HepG2 (cell line): ENCODE results near the gene TMEM79. TPM values are rescaled to one million over a fixed set of nuclear protein-coding genes. Genes with fewer than 3 reads are reported as not detected.

Experiments used
- CHD4 ChIP-seq: fragments of 200-600 bp; sonication (generic); IDR thresholded peaks from 2 replicates; pipeline ENCODE4 v1.7.0; 2017; ENCODE audit warnings: mild to moderate bottlenecking, low read length, borderline replicate concordance
- ELF1 ChIP-seq: sonication (generic); formaldehyde crosslinking; IDR thresholded peaks from 2 replicates; pipeline ENCODE4 v1.4.0; 2020; ENCODE audit warnings: missing genetic modification reagents
- IRF9 ChIP-seq: sonication (generic); formaldehyde crosslinking; IDR thresholded peaks from 2 replicates; pipeline ENCODE4 v1.8.0; 2022; ENCODE audit warnings: missing genetic modification reagents, mild to moderate bottlenecking, borderline replicate concordance
- KDM1A ChIP-seq: IDR thresholded peaks from 2 replicates; pipeline ENCODE4 v1.6.1; 2016; ENCODE audit warnings: missing compliant biosample characterization
- KMT2B ChIP-seq: IDR thresholded peaks from 2 replicates; pipeline ENCODE4 v1.6.1; 2016; ENCODE audit warnings: missing genetic modification reagents, missing compliant biosample characterization
- NFAT5 ChIP-seq: sonication (generic); formaldehyde crosslinking; IDR thresholded peaks from 2 replicates; pipeline ENCODE4 v1.4.0; 2020; ENCODE audit warnings: missing genetic modification reagents
- PHF21A ChIP-seq: sonication (generic); formaldehyde crosslinking; IDR thresholded peaks from 2 replicates; pipeline ENCODE4 v1.5.0; 2020; ENCODE audit warnings: mild to moderate bottlenecking, missing genetic modification reagents
- POLR2G ChIP-seq: fragments of 200-400 bp; formaldehyde crosslinking; IDR thresholded peaks from 2 replicates; pipeline ENCODE4 v1.6.1; 2018; ENCODE audit warnings: mild to moderate bottlenecking, low read depth, low read length, moderate library complexity
- PRPF4 ChIP-seq: fragments of 200-400 bp; formaldehyde crosslinking; IDR thresholded peaks from 2 replicates; pipeline ENCODE4 v1.6.1; 2016; ENCODE audit warnings: low read length, low read depth; ENCODE audit not compliant: poor library complexity, severe bottlenecking
- RFX1 ChIP-seq: fragments of 450-650 bp; IDR thresholded peaks from 2 replicates; pipeline ENCODE4 v1.6.1; 2017
- SMAD1 ChIP-seq: sonication (generic); formaldehyde crosslinking; IDR thresholded peaks from 2 replicates; pipeline ENCODE4 v1.4.0; 2020; ENCODE audit warnings: missing genetic modification reagents, low read depth, mild to moderate bottlenecking, borderline replicate concordance
- ZC3H13 ChIP-seq: sonication (generic); formaldehyde crosslinking; IDR thresholded peaks from 2 replicates; pipeline ENCODE4 v1.8.1; 2023; ENCODE audit warnings: mild to moderate bottlenecking, missing genetic modification reagents, moderate library complexity
- ZHX2 ChIP-seq, 2 experiments: sonication (generic) in 1 of 2; formaldehyde crosslinking in 1 of 2; IDR thresholded peaks; 2 replicates each; pipeline versions ENCODE4 v1.6.1 to v1.9.0; 2014 to 2022; ENCODE audit warnings: antibody characterized with exemption in 1 of 2, borderline replicate concordance in 1 of 2, inconsistent platforms in 1 of 2, low read depth in 1 of 2, missing genetic modification reagents in 1 of 2
- ZNF275 ChIP-seq: sonication (generic); formaldehyde crosslinking; IDR thresholded peaks from 2 replicates; pipeline ENCODE4 v1.8.0; 2022; ENCODE audit warnings: missing genetic modification reagents, mild to moderate bottlenecking, inconsistent platforms, borderline replicate concordance
- ZNF572 ChIP-seq: sonication (generic); formaldehyde crosslinking; IDR thresholded peaks from 2 replicates; pipeline ENCODE4 v1.5.1; 2020; ENCODE audit warnings: mild to moderate bottlenecking, missing genetic modification reagents
- polyA plus RNA-seq, 8 experiments: library from polyadenylated mRNA; depleted of rRNA in 3 of 8; stranded (reverse) in 7 of 8; unstranded in 1 of 8; fragments of >200 nt; fragmentation: Illumina TruSeq in 4 of 8; extraction: Trizol in 4 of 8; gene quantifications; 2 replicates each; pipeline versions ENCODE4 v1.2.1 to v1.2.3, GENCODE V29; 2011 to 2016; ENCODE audit warnings: low read depth in 4 of 8, missing spikeins in 1 of 8, mixed read lengths in 1 of 8; ENCODE audit not compliant: insufficient read depth in 1 of 8
- total RNA-seq, 5 experiments: library from RNA; depleted of rRNA; stranded (reverse); fragments of >200 nt; fragmentation: Illumina TruSeq; extraction: Trizol; gene quantifications; 2 replicates each; pipeline ENCODE4 v1.2.3, GENCODE V29; 2016; ENCODE audit warnings: low read depth in 1 of 5

Gene TMEM79
- total and polyA plus RNA-seq, 2 of the 13 experiments (the other 11 are each of a cell fraction or from before 2014, with no cell fraction given): 1.2 to 1.9 TPM

- TF ChIP-seq ZC3H13 (CRISPR knock-in tag) (no peak), CHD4 (no peak), NFAT5 (CRISPR knock-in tag) (no peak; the same call in 1 of the 2 replicates), ZNF572 (no peak), KMT2B (CRISPR knock-in tag) (peak; percentile 81), IRF9 (peak; percentile 92), RFX1 (no peak), ZNF275 (CRISPR knock-in tag) (peak; percentile 79; the same call in 1 of the 2 replicates), PRPF4 (no peak), SMAD1 (CRISPR knock-in tag) (peak; percentile 6; the same call in 1 of the 2 replicates), POLR2G (peak; percentile 82), PHF21A (CRISPR knock-in tag) (no peak; the same call in 1 of the 2 replicates), KDM1A (CRISPR knock-in tag) (no peak), ELF1 (CRISPR knock-in tag) (peak; percentile 84), ZHX2 (IDR thresholded peaks at IDR 0.05; ENCODE audit: low read depth) (no peak), ZHX2 (CRISPR knock-in tag; IDR thresholded peaks at IDR 0.05; ENCODE audit: borderline replicate concordance) (no peak)
These were observed 54.3 kb downstream of the TMEM79 start, which contains the start of the genes CCT3 and TSACC (continued) for GRCh38 chr1:156338180-156338976.
